Testis (tissue), 5 donors: ENCODE measurements around the gene TULP4. TPM values are rescaled to one million over a fixed set of nuclear protein-coding genes. Genes with fewer than 3 reads are reported as not detected.

Experiments
- DNase-seq: peaks from one replicate; pipeline ENCODE4 v3.0.0-alpha.2; 2019
- H3K27ac ChIP-seq, 2 donors: fragments of 200-600 bp; sonication (generic); one replicate each; pipeline ENCODE4 v1.5.1; 2019
- H3K27me3 ChIP-seq: fragments of 200-600 bp; sonication (generic); one replicate; pipeline ENCODE4 v1.5.1; 2019
- H3K36me3 ChIP-seq: fragments of 200-600 bp; sonication (generic); one replicate; pipeline ENCODE4 v1.5.1; 2017; ENCODE audit warnings: low read depth; ENCODE audit errors: missing control alignments
- H3K4me1 ChIP-seq: fragments of 200-600 bp; sonication (generic); one replicate; pipeline ENCODE4 v1.5.1; 2019
- H3K4me3 ChIP-seq, 2 donors: fragments of 200-600 bp; sonication (generic); one replicate each; pipeline ENCODE4 v1.5.1; 2017 to 2019
- H3K9me3 ChIP-seq: fragments of 200-600 bp; sonication (generic); one replicate; pipeline ENCODE4 v1.5.1; 2017
- POLR2A ChIP-seq: fragments of 450-650 bp; IDR thresholded peaks from one replicate; pipeline ENCODE4 v1.6.1; 2017; ENCODE audit warnings: antibody characterized with exemption, mild to moderate bottlenecking, moderate library complexity
- WGBS, 2 donors: methylation state at CpG; one replicate each; pipeline ENCODE4 v1.1.5; 2018; 5-methylcytosine and 5-hydroxymethylcytosine counted together
- intact Hi-C: fragments of 100-400 bp; cut with DNase I; formaldehyde crosslinking; loops from one replicate; pipeline ENCODE4 v1.15.1; 2023; ENCODE audit warnings: low total_unique reads
- long read RNA-seq, 2 donors: transcript quantifications; one replicate each; lab custom pipeline, GENCODE V29; 2026
- polyA plus RNA-seq: library from polyadenylated mRNA; stranded (reverse); fragments of 350-450 nt; fragmentation: Illumina TruSeq; extraction: RNeasy Lipid Tissue Mini Kit (QIAGEN cat#74804); gene quantifications from one replicate; pipeline ENCODE4 v1.2.3, GENCODE V29; 2014; ENCODE audit warnings: low read depth, low replicate concordance; ENCODE audit not compliant: insufficient read depth
- total RNA-seq, 2 donors: library from RNA; depleted of rRNA; stranded (reverse); fragments of >200 nt; gene quantifications; one replicate each; pipeline ENCODE4 v1.2.3, GENCODE V29; 2016
- TF ChIP-seq, protein P1 (sequence below), 3 experiments: fragments of 450-650 bp in 2 of 3; fragments of 200-600 bp in 1 of 3; sonication (generic) in 1 of 3; IDR thresholded peaks; one replicate each; pipeline ENCODE4 v1.5.1; 2016 to 2019; ENCODE audit warnings: antibody characterized with exemption in 3 of 3, mild to moderate bottlenecking in 2 of 3, moderate library complexity in 1 of 3

TULP4 gene, protein sequence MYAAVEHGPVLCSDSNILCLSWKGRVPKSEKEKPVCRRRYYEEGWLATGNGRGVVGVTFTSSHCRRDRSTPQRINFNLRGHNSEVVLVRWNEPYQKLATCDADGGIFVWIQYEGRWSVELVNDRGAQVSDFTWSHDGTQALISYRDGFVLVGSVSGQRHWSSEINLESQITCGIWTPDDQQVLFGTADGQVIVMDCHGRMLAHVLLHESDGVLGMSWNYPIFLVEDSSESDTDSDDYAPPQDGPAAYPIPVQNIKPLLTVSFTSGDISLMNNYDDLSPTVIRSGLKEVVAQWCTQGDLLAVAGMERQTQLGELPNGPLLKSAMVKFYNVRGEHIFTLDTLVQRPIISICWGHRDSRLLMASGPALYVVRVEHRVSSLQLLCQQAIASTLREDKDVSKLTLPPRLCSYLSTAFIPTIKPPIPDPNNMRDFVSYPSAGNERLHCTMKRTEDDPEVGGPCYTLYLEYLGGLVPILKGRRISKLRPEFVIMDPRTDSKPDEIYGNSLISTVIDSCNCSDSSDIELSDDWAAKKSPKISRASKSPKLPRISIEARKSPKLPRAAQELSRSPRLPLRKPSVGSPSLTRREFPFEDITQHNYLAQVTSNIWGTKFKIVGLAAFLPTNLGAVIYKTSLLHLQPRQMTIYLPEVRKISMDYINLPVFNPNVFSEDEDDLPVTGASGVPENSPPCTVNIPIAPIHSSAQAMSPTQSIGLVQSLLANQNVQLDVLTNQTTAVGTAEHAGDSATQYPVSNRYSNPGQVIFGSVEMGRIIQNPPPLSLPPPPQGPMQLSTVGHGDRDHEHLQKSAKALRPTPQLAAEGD (N-terminal part only)
- total RNA-seq, result 100 to 1,000 TPM; 116 to 211 TPM
- 18.0 TPM for polyA plus RNA-seq
- long read RNA-seq, donor 1, partial matches to known transcripts, result 6 of 9 reads
- long read RNA-seq, donor 1, other reads (novel, unspliced or antisense), result 0 of 9 reads
- long read RNA-seq, donor 2, partial matches to known transcripts, result 5 of 8 reads
- long read RNA-seq, donor 2, other reads (novel, unspliced or antisense), result 0 of 8 reads

GRCh38 chr6:158312165-158312564 lies at the start of gene TULP4:
Gene TULP4, plus strand, starts transcription at chr6:158312465. Its CDS starts 1,552 bp downstream, at chr6:158314017.
- Histone ChIP-seq H3K27ac (peak within 1 kb of the TSS; percentile 36 to 78), H3K36me3 (no peaks in the 10 kb centered on the region), H3K27me3 (no peaks in the 10 kb centered on the region), H3K4me1 (no peaks in the 10 kb centered on the region), H3K4me3 (no peak within 1 kb of the TSS), H3K9me3 (no peaks in the 10 kb centered on the region)
- intact Hi-C loops, result no loop called here
- TF ChIP-seq POLR2A, result no peak
- TF ChIP-seq, protein P1, sequence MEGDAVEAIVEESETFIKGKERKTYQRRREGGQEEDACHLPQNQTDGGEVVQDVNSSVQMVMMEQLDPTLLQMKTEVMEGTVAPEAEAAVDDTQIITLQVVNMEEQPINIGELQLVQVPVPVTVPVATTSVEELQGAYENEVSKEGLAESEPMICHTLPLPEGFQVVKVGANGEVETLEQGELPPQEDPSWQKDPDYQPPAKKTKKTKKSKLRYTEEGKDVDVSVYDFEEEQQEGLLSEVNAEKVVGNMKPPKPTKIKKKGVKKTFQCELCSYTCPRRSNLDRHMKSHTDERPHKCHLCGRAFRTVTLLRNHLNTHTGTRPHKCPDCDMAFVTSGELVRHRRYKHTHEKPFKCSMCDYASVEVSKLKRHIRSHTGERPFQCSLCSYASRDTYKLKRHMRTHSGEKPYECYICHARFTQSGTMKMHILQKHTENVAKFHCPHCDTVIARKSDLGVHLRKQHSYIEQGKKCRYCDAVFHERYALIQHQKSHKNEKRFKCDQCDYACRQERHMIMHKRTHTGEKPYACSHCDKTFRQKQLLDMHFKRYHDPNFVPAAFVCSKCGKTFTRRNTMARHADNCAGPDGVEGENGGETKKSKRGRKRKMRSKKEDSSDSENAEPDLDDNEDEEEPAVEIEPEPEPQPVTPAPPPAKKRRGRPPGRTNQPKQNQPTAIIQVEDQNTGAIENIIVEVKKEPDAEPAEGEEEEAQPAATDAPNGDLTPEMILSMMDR (IDR thresholded peaks at IDR 0.05), result no peak
- DNase-seq, result no peak
- WGBS, 2 donors, result 73 to 78% methylated on average over 6 of the region's 6 CpGs

DNA sequence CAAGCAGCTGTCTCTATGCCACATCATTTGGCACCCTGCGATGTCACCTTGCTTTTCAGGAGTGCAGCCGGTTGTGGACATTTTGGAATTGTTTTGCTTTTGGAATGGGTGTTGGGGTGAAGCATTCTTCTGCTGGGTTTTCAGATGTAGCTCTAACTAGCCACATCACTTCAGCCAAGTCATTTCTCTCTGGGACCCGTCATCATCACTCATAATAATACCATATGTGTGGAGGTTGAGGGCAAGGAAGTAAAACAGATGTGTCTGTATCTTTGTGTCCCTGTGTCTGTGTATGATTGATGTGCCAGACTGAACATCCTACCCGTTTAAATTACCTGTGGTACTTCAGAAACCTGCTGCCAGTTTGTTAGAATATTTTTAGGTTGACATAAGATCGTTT lies 49.5 kb upstream of the TULP4 start:
- H3K27ac ChIP-seq, result no peak overlapping the region
- no peak for DNase-seq
- intact Hi-C loops, result no loop called here
- TF ChIP-seq, protein P1 (IDR thresholded peaks at IDR 0.05), result no peak
- no peak for TF ChIP-seq POLR2A
- no peaks in the 10 kb centered on the region for H3K27me3 ChIP-seq
- 67 to 84% methylated on average over 5 of the region's 5 CpGs for WGBS, 2 donors
- no peaks in the 10 kb centered on the region for H3K36me3 ChIP-seq
- no peaks in the 10 kb centered on the region for H3K9me3 ChIP-seq
- H3K4me1 ChIP-seq, result no peaks in the 10 kb centered on the region
- H3K4me3 ChIP-seq, result no peak overlapping the region

DNA sequence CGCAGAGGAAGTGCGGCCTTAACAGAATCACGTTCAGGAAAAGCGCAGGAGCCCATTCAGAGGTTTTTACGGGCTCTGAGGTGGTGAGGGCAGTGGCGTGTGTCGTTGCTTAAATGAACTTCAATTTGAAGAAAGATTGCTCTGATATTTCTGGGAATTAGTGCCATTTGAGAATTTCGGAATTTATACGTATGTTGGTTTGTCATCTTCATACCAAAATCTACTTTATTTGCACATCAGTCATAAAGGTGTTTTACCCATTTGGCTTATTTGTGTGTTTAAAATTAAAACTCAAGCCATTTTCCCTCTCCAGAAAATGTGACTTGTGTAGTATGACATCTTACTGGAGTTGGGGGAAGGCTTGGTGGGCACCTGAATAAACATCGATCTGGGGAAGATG lies 48.1 kb upstream of the TULP4 start:
- intact Hi-C loops, result no loop called here
- Histone ChIP-seq H3K4me1 (no peaks in the 10 kb centered on the region), H3K4me3 (no peak overlapping the region), H3K36me3 (no peaks in the 10 kb centered on the region), H3K9me3 (no peaks in the 10 kb centered on the region), H3K27ac (no peak overlapping the region), H3K27me3 (no peaks in the 10 kb centered on the region)
- DNase-seq, result no peak
- TF ChIP-seq, protein P1 (IDR thresholded peaks at IDR 0.05), result no peak
- TF ChIP-seq POLR2A, result no peak
- WGBS, 2 donors, result 92 to 96% methylated on average over 10 of the region's 10 CpGs

GRCh38 chr6:158266131-158266530 lies 46.1 kb upstream of the TULP4 start:
- WGBS, 2 donors, result 83 to 98% methylated on average over 9 of the region's 9 CpGs
- peaks cover 3% of the 10 kb centered on the region for H3K4me1 ChIP-seq
- no peak overlapping the region for H3K27ac ChIP-seq
- no peaks in the 10 kb centered on the region for H3K36me3 ChIP-seq
- H3K4me3 ChIP-seq, result no peak overlapping the region
- intact Hi-C loops, result no loop called here
- no peak for DNase-seq
- TF ChIP-seq, protein P1 (IDR thresholded peaks at IDR 0.05), result no peak
- no peak for TF ChIP-seq POLR2A
- H3K9me3 ChIP-seq, result no peaks in the 10 kb centered on the region
- no peaks in the 10 kb centered on the region for H3K27me3 ChIP-seq
